ENCODE results near the gene GOLGA6A. TPM values are rescaled to one million over a fixed set of nuclear protein-coding genes. Genes with fewer than 3 reads are reported as not detected.

The GOLGA6A gene
- total and polyA plus RNA-seq, 7 donors: 0.08 to 1.1 (median 0.16) TPM; not detected in 4

- Histone ChIP-seq H3K27ac (peak overlapping the region; percentile 55), H3K27me3 (ENCODE audit: insufficient read depth in 3 of 3, low read length in 2 of 3) (no peaks in the 10 kb centered on the region), H3K4me1 (no peaks in the 10 kb centered on the region), H3K36me3 (ENCODE audit: insufficient read depth in 1 of 2, low read depth in 1 of 2) (peaks cover 0 to 26% of the 10 kb centered on the region in 2 donors), H3K4me3 (no peak overlapping the region), H3K9me3 (no peaks in the 10 kb centered on the region)
- TF ChIP-seq, protein P1, sequence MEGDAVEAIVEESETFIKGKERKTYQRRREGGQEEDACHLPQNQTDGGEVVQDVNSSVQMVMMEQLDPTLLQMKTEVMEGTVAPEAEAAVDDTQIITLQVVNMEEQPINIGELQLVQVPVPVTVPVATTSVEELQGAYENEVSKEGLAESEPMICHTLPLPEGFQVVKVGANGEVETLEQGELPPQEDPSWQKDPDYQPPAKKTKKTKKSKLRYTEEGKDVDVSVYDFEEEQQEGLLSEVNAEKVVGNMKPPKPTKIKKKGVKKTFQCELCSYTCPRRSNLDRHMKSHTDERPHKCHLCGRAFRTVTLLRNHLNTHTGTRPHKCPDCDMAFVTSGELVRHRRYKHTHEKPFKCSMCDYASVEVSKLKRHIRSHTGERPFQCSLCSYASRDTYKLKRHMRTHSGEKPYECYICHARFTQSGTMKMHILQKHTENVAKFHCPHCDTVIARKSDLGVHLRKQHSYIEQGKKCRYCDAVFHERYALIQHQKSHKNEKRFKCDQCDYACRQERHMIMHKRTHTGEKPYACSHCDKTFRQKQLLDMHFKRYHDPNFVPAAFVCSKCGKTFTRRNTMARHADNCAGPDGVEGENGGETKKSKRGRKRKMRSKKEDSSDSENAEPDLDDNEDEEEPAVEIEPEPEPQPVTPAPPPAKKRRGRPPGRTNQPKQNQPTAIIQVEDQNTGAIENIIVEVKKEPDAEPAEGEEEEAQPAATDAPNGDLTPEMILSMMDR (IDR thresholded peaks at IDR 0.05): no peak
- peak in 2 of 4 donors; percentile 25 to 28 for ATAC-seq
- DNase-seq: peak; percentile 67 to 82
- 75 to 80% (median 76%) methylated on average over 28 to 31 of the region's 31 CpGs for WGBS, 3 donors
- intact Hi-C loops (cut with DNase I): loop anchor here in 1 of 2 donors (5.0 kb wide), 1 partner anchor 57 kb away; no protein-coding TSS in a partner anchor
Observed at GRCh38 chr15:74044267-74045110, 37.9 kb downstream of the GOLGA6A start.

DNA sequence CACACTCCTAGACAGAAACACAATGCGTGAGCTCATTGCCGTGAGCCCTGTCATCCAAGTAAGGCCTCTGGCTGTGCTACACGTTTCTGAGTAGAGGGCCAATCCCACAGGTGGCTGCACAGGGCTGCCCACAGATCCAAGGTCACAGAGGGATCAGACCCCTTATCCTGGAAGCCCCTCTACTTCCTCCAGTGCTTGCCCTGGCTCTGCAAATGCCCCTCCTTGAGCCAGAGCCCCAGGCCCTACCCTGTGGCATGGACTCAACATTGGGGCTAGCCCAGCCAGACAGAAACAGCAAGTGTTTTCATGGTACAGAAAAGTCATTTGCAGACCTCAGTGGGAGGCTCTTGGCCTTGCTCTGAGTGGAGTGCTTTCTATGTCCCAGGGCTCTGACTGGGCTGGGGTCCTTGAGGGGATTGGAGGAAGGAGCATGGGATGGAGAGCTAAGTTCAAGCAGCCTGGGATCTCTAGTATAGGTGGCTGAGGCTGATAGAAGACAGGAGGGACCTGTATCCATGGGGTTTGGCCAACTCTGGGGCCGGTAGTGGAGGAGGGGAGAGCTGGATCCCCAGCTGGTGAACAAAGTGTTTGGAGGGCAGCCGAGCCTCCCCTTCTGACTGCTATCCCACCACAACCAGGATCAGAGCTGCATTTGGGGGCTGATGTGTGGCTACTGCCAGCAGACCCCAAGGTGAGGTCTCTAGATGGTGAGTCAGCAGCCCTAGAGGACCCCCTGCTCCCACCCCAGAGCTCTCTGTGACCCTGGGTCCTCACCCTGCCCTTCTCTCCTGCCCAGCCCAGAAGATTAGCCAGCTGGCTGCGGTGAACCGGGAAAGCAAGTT is 38.7 kb downstream of the GOLGA6A start:
- DNase-seq (no peak), ATAC-seq (no peak)
- no peaks in the 10 kb centered on the region for H3K27me3 ChIP-seq (ENCODE audit: insufficient read depth in 3 of 3, low read length in 2 of 3)
- H3K36me3 ChIP-seq (ENCODE audit: insufficient read depth in 1 of 2, low read depth in 1 of 2): peaks cover 0 to 26% of the 10 kb centered on the region in 2 donors
- intact Hi-C loops (cut with DNase I): loop anchor here in 1 of 2 donors (5.0 kb wide), 1 partner anchor 56 kb away; no protein-coding TSS in a partner anchor
- no peak overlapping the region for H3K4me3 ChIP-seq
- TF ChIP-seq, protein P1 (IDR thresholded peaks at IDR 0.05): no peak
- H3K27ac ChIP-seq: peak overlapping the region; percentile 55
- H3K4me1 ChIP-seq: no peaks in the 10 kb centered on the region
- 73 to 84% (median 78%) methylated on average over 7 of the region's 7 CpGs for WGBS, 3 donors
- H3K9me3 ChIP-seq: no peaks in the 10 kb centered on the region

DNA sequence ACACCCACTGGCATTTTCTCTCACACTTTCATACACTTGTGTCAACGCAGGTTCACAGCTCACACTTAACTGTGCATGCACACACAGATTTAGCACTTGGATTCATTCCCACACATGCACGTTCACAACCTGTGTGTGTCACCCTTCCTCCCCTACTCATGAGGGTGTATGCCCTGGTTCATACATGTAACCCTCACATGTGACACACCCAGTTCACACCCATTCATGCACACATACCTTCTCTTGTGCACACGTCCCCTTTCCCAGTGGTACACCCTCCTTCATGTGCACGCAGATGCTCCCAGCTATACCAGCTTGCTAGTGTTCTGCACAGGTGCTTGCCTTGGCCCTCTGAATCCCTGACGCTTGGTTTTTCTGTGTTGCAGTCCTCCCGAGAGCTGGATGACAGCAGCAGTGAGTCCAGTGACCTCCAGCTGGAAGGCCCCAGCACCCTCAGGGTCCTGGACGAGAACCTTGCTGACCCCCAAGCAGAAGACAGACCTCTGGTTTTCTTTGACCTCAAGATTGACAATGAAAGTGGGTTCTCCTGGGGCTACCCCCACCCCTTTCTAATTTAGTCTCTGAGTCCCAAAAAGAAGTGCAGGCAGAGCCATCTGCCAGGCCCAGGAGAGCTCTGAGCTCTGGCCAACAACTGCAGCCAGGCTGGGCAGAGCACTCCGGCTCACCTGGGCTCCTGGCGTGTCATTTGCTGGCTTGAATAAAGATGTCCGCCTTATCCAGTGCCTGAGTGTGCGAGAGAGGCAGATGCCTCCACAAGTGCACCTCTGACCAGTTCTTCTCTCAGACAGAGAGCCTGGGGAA is 39.5 kb downstream of the GOLGA6A start:
- H3K27me3 ChIP-seq (ENCODE audit: insufficient read depth in 3 of 3, low read length in 2 of 3): no peaks in the 10 kb centered on the region
- H3K4me1 ChIP-seq: no peaks in the 10 kb centered on the region
- no peaks in the 10 kb centered on the region for H3K9me3 ChIP-seq
- peaks cover 0 to 26% of the 10 kb centered on the region in 2 donors for H3K36me3 ChIP-seq (ENCODE audit: insufficient read depth in 1 of 2, low read depth in 1 of 2)
- intact Hi-C loops (cut with DNase I): loop anchor here in 1 of 2 donors (5.0 kb wide), 1 partner anchor 56 kb away; no protein-coding TSS in a partner anchor
- ATAC-seq: no peak
- DNase-seq: no peak
- WGBS, 3 donors: 89 to 92% (median 91%) methylated on average over 11 of the region's 11 CpGs
- TF ChIP-seq, protein P1 (IDR thresholded peaks at IDR 0.05): no peak
- no peak overlapping the region for H3K4me3 ChIP-seq
- H3K27ac ChIP-seq: no peak overlapping the region

DNA sequence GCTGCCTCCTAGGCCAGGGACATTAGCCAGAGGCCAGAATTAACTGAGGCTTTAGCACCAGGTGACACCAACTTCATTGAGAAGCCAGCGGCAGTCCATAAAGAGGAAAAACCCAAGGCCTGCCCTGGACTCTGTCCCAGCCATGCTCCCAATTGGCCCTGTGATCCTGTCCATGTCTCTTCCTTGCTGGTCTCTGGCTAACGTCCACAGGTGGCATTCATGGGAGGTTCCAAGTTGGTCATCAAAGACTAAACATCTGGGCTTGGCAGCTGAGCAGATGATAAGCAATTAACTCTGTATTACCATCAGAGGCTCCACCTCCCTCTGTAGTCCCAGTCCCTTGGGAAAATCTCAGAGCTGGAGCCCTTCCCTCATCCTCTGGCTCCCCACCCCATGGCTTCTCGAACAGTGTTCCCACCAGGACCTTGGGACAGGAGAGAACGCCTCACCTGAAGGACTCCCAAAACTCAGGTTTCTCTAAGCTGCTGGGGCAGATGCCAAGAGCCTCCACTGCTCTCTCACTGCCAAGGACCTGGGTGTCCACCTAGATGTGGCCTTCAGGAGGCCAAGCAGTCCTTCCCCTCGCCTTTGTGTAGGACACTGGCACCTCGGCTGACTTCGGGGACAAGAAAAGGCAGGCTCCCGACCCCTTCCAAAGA is 40.4 kb downstream of the GOLGA6A start:
- H3K36me3 ChIP-seq (ENCODE audit: insufficient read depth in 1 of 2, low read depth in 1 of 2): peaks cover 0 to 31% of the 10 kb centered on the region in 2 donors
- ATAC-seq: no peak
- no peaks in the 10 kb centered on the region for H3K4me1 ChIP-seq

More for the DNA sequence above, 40.4 kb downstream of the GOLGA6A start:
- TF ChIP-seq, protein P1 (IDR thresholded peaks at IDR 0.05): no peak
- Histone ChIP-seq H3K9me3 (no peaks in the 10 kb centered on the region), H3K27ac (peak overlapping the region; percentile 60), H3K27me3 (ENCODE audit: insufficient read depth in 3 of 3, low read length in 2 of 3) (no peaks in the 10 kb centered on the region), H3K4me3 (no peak overlapping the region)
- no peak for DNase-seq
- intact Hi-C loops (cut with DNase I): loop anchor here in 1 of 2 donors (5.0 kb wide), 1 partner anchor 55 kb away; no protein-coding TSS in a partner anchor
- WGBS, 3 donors: 85 to 89% (median 89%) methylated on average over 8 of the region's 8 CpGs

All from psoas muscle (tissue), 8 donors.